Measurements from ENCODE around the gene SLC7A14.

The SLC7A14 gene

DNA sequence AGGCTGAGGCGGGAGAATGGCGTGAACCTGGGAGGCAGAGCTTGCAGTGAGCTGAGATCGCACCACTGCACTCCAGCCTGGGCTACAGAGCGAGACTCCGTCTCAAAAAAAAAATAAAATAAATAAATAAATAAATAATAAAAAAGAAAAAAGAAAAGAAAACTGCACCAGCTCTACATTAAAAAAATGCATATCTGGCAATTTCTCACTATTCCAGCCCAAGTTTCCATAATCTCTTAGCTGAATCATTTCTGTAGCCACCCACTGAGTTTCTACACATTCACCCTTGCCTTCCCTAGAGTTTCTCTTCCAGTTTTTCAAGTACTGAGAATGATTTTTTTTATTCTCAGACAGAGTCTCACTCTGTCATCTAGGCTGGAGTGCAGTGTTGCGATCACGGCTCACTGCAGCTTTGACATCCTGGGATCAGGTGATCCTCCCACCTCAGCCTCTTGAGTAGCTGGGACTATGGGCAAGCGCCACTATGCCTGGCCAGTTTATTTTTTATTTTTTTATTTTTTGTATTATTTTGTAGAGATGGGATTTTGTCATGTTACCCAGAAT, 24.5 kb upstream of the SLC7A14 start:
- Histone ChIP-seq H3K36me3 (ENCODE audit: control insufficient read depth in 1 of 2, insufficient read depth in 2 of 2, low read length in 2 of 2) (no peaks in the 10 kb centered on the region), H3K4me1 (ENCODE audit: control insufficient read depth in 1 of 2, insufficient read depth in 2 of 2, low read length in 2 of 2) (no peaks in the 10 kb centered on the region), H3K27ac (ENCODE audit: low read length) (no peak overlapping the region), H3K27me3 (ENCODE audit: low read depth, low read length) (no peaks in the 10 kb centered on the region), H3K4me3 (ENCODE audit: low read depth in 1 of 2, low read length in 2 of 2) (no peak overlapping the region), H3K9me3 (ENCODE audit: control insufficient read depth in 1 of 2, low read length in 2 of 2) (no peaks in the 10 kb centered on the region)

DNA sequence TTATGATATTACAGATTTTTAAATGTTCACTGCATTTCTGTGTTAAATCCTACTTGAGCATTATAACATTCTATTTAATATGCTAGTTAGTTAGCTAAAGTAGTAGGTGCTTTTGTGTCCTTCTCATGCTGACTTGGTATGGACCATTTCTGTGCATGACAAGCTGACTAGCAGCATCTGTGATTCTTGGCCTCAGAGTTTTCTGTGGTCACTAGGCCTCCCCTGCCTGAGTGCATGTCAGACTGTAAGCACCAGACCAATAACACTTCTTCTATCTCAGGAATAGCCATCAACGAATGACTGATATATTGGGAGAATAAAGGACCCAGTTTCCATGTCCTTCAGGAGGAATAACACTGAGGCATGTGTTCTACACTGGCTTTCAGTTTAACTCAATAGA, 22.6 kb upstream of the SLC7A14 start:
- Histone ChIP-seq H3K27me3 (ENCODE audit: low read depth, low read length) (no peaks in the 10 kb centered on the region), H3K9me3 (ENCODE audit: control insufficient read depth in 1 of 2, low read length in 2 of 2) (no peaks in the 10 kb centered on the region), H3K27ac (ENCODE audit: low read length) (no peak overlapping the region), H3K4me1 (ENCODE audit: control insufficient read depth in 1 of 2, insufficient read depth in 2 of 2, low read length in 2 of 2) (no peaks in the 10 kb centered on the region), H3K36me3 (ENCODE audit: control insufficient read depth in 1 of 2, insufficient read depth in 2 of 2, low read length in 2 of 2) (no peaks in the 10 kb centered on the region), H3K4me3 (ENCODE audit: low read depth in 1 of 2, low read length in 2 of 2) (no peak overlapping the region)

DNA sequence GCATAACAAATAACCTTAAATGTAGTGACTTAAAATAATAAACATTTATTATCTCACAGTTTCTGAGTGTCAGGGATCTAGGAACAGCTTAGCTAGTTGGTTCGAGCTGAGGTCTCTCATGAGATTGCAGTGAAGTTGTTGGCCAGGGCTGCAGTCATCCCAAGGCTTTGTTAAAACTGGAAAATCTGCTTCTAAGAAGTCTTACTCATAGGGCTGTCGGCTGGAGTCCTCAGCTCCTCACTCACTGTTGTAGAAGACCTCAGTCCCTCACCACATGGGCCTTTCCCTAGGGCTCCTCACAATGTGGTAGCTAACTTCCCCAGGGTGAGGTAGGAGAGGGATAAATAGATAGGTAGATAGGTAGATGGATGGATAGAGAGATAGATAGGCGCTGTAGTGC, 20.8 kb upstream of the SLC7A14 start:
- Histone ChIP-seq H3K27me3 (ENCODE audit: low read depth, low read length) (no peaks in the 10 kb centered on the region), H3K4me1 (ENCODE audit: control insufficient read depth in 1 of 2, insufficient read depth in 2 of 2, low read length in 2 of 2) (no peaks in the 10 kb centered on the region), H3K36me3 (ENCODE audit: control insufficient read depth in 1 of 2, insufficient read depth in 2 of 2, low read length in 2 of 2) (no peaks in the 10 kb centered on the region), H3K9me3 (ENCODE audit: control insufficient read depth in 1 of 2, low read length in 2 of 2) (no peaks in the 10 kb centered on the region), H3K27ac (ENCODE audit: low read length) (no peak overlapping the region), H3K4me3 (ENCODE audit: low read depth in 1 of 2, low read length in 2 of 2) (no peak overlapping the region)

DNA sequence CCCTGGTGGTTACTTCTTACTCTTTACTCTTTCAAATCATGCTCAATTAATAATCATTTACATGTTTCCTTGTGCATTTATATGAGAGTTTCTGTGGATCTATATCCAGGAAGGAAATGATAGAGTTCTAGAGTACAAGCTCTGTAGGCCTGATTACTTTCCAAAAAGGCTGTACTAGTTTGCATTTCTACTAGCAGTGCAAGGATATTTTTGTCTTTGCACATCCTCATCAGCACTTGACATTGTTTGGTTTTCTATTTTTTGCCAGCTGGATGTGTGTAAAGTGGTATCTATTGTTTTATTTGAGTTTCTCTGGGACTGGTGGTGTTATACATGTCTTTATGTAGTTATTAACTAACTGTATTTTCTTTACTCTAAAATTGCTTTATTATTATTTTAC, 19.6 kb upstream of the SLC7A14 start:
- H3K4me1 ChIP-seq (ENCODE audit: control insufficient read depth in 1 of 2, insufficient read depth in 2 of 2, low read length in 2 of 2) = no peaks in the 10 kb centered on the region

DNA sequence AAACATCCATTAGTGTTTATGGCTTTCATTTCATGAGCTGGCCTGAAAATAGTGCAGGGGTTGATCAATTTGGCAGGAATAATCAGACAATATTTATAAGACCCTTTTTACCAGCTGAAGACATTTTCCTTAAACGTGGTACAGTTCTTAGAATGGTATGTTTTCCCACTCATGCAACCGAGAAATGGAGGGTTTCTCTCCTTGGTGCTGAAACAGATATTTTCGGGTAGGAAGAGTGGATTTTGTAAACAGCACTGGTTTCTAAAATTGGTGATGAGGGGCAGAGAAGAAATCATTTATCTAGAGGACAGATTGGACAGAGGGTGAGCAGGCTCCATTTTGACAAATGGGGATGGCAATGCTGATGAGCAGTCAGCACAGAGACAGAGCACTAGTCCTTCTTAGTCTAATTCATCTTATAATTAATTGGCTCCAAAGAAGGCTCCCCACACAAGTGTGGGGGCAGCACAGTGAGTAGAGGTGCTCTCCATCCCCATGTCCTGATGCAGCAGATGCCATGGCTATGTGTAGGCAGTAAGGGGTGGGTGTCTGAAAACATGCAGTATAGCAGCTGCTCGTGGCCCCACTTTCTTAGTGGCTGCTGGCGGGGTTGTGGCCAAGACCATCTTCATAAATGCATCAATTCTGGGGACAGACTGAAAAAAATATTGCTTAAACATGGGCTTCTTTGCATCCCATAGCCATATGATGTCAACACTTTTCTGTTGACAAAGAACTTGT, 18.1 kb upstream of the SLC7A14 start:
- H3K4me3 ChIP-seq (ENCODE audit: low read depth in 1 of 2, low read length in 2 of 2) = no peak overlapping the region
- H3K36me3 ChIP-seq (ENCODE audit: control insufficient read depth in 1 of 2, insufficient read depth in 2 of 2, low read length in 2 of 2) = no peaks in the 10 kb centered on the region
- H3K9me3 ChIP-seq (ENCODE audit: control insufficient read depth in 1 of 2, low read length in 2 of 2) = no peaks in the 10 kb centered on the region
- H3K27ac ChIP-seq (ENCODE audit: low read length) = no peak overlapping the region
- no peaks in the 10 kb centered on the region for H3K27me3 ChIP-seq (ENCODE audit: low read depth, low read length)
- no peaks in the 10 kb centered on the region for H3K4me1 ChIP-seq (ENCODE audit: control insufficient read depth in 1 of 2, insufficient read depth in 2 of 2, low read length in 2 of 2)

More for the DNA sequence above, 19.6 kb upstream of the SLC7A14 start:
- Histone ChIP-seq H3K27ac (ENCODE audit: low read length) (no peak overlapping the region), H3K27me3 (ENCODE audit: low read depth, low read length) (no peaks in the 10 kb centered on the region), H3K9me3 (ENCODE audit: control insufficient read depth in 1 of 2, low read length in 2 of 2) (no peaks in the 10 kb centered on the region), H3K36me3 (ENCODE audit: control insufficient read depth in 1 of 2, insufficient read depth in 2 of 2, low read length in 2 of 2) (no peaks in the 10 kb centered on the region), H3K4me3 (ENCODE audit: low read depth in 1 of 2, low read length in 2 of 2) (no peak overlapping the region)

DNA sequence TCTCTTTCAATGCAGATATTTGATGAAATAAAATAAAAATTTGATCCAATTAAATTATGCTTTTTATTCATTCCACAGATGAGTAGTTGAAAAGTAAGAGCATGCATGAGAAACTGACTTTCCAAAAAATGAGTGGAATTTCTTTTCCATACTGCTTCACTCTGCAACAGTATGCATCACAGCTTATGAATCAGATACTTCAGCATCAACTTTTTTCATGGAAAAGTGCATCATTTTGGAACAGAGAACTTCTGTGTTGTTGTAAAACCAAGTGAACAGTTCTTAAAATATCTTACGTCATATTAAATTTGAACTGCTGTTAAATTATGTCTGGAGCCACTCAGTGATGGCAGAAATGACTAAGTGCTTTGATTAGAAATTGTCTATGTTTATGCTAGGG, 16.7 kb upstream of the SLC7A14 start:
- Histone ChIP-seq H3K27ac (ENCODE audit: low read length) (no peak overlapping the region), H3K4me1 (ENCODE audit: control insufficient read depth in 1 of 2, insufficient read depth in 2 of 2, low read length in 2 of 2) (peaks cover 0 to 3% of the 10 kb centered on the region in 2 donors), H3K36me3 (ENCODE audit: control insufficient read depth in 1 of 2, insufficient read depth in 2 of 2, low read length in 2 of 2) (no peaks in the 10 kb centered on the region), H3K27me3 (ENCODE audit: low read depth, low read length) (no peaks in the 10 kb centered on the region), H3K9me3 (ENCODE audit: control insufficient read depth in 1 of 2, low read length in 2 of 2) (no peaks in the 10 kb centered on the region), H3K4me3 (ENCODE audit: low read depth in 1 of 2, low read length in 2 of 2) (no peak overlapping the region)

DNA sequence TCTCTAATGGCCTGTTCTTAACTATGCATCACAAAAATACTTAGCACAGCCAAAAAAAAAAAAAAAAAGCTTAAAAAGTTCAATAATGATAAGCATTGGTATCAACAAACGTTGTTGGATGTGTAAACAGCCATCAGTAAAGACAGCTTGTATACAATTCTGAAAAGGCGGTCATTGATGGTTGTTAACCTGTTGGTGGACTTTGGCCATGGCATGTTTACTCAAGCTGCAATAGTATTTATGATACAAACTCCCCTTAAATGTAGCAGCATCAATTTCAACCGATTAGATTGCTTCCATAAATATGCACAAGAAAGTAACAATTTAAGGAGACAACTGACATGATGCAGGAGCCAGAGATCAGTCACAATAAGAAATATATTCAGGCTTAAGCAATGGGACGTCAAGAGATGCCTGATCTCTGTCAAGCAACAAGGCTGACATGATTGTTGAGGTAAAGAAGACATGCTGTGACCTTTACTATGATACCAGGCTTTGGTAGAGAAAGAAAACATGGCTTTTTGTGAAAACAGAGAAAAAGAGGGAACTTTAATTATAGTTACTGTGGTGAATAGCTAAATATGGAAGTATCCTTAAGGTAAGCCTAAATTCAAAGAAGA, 14.2 kb upstream of the SLC7A14 start:
- no peak overlapping the region for H3K4me3 ChIP-seq (ENCODE audit: low read depth in 1 of 2, low read length in 2 of 2)
- no peak overlapping the region for H3K27ac ChIP-seq (ENCODE audit: low read length)
- no peaks in the 10 kb centered on the region for H3K27me3 ChIP-seq (ENCODE audit: low read depth, low read length)
- no peaks in the 10 kb centered on the region for H3K36me3 ChIP-seq (ENCODE audit: control insufficient read depth in 1 of 2, insufficient read depth in 2 of 2, low read length in 2 of 2)
- H3K9me3 ChIP-seq (ENCODE audit: control insufficient read depth in 1 of 2, low read length in 2 of 2) = no peaks in the 10 kb centered on the region
- H3K4me1 ChIP-seq (ENCODE audit: control insufficient read depth in 1 of 2, insufficient read depth in 2 of 2, low read length in 2 of 2) = peaks cover 0 to 3% of the 10 kb centered on the region in 2 donors

DNA sequence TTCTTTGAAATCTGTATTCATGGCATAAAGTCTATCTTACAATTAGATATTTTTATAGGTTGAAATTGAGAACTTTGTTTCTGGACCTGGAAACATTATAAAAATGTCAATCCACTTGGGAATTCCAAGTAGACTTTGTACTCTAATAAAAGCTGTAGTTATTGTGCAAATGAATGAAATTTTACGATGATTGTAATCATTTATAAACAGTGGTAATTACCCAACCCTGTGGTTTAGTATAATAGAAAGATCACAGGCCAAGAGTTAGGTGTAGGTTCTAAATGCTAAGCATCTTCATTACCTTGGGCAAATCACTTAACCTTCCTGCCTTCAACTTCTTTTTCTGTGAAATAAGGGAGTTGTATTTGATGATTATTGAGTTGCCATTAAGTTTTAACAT, 13.2 kb upstream of the SLC7A14 start:
- Histone ChIP-seq H3K4me1 (ENCODE audit: control insufficient read depth in 1 of 2, insufficient read depth in 2 of 2, low read length in 2 of 2) (peaks cover 0 to 3% of the 10 kb centered on the region in 2 donors), H3K27ac (ENCODE audit: low read length) (no peak overlapping the region), H3K9me3 (ENCODE audit: control insufficient read depth in 1 of 2, low read length in 2 of 2) (no peaks in the 10 kb centered on the region), H3K27me3 (ENCODE audit: low read depth, low read length) (no peaks in the 10 kb centered on the region), H3K36me3 (ENCODE audit: control insufficient read depth in 1 of 2, insufficient read depth in 2 of 2, low read length in 2 of 2) (no peaks in the 10 kb centered on the region), H3K4me3 (ENCODE audit: low read depth in 1 of 2, low read length in 2 of 2) (no peak overlapping the region)

DNA sequence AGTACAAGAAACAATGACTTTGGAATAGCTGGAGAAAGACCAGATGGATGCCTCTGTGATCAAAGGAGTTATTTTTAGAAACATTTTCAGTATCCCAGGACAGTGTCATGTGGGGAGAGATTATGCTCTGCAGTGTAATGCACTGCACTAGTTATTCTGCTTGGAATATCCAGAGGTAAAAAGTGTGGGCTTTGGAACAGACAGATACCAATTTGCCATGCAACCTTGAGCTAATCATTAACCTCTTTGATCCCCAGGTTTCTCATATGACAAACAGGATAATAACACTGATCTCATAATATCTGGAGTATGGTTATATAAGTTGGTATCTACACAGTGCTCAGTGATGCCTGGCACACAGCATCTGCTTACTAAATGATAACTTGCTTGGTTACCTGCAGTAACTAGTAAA, 12.2 kb upstream of the SLC7A14 start:
- Histone ChIP-seq H3K4me1 (ENCODE audit: control insufficient read depth in 1 of 2, insufficient read depth in 2 of 2, low read length in 2 of 2) (peaks cover 0 to 3% of the 10 kb centered on the region in 2 donors), H3K27ac (ENCODE audit: low read length) (no peak overlapping the region), H3K9me3 (ENCODE audit: control insufficient read depth in 1 of 2, low read length in 2 of 2) (no peaks in the 10 kb centered on the region), H3K4me3 (ENCODE audit: low read depth in 1 of 2, low read length in 2 of 2) (no peak overlapping the region), H3K36me3 (ENCODE audit: control insufficient read depth in 1 of 2, insufficient read depth in 2 of 2, low read length in 2 of 2) (no peaks in the 10 kb centered on the region), H3K27me3 (ENCODE audit: low read depth, low read length) (no peaks in the 10 kb centered on the region)

DNA sequence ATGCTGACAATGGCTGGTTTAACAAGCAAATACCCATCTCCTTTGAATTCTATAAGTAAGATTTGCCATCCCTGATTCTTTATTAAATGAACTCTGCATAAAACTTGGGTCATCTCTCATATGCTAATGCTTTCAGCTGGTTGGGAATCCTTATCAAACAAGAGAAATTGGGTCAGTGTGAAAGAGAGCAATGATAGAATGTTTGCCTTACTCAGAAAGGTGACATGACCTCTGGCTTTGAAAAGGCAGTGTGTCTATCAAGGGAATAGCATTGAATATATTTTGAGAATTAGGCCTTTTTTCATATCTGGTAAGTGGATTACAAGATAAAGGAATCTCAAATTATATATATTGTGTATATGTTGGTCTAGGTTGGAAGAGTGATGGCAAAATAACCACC, 8.7 kb upstream of the SLC7A14 start:
- H3K36me3 ChIP-seq (ENCODE audit: control insufficient read depth in 1 of 2, insufficient read depth in 2 of 2, low read length in 2 of 2) = no peaks in the 10 kb centered on the region
- peaks cover 0 to 3% of the 10 kb centered on the region in 2 donors for H3K4me1 ChIP-seq (ENCODE audit: control insufficient read depth in 1 of 2, insufficient read depth in 2 of 2, low read length in 2 of 2)
- H3K27ac ChIP-seq (ENCODE audit: low read length) = no peak overlapping the region
- no peaks in the 10 kb centered on the region for H3K9me3 ChIP-seq (ENCODE audit: control insufficient read depth in 1 of 2, low read length in 2 of 2)
- no peak overlapping the region for H3K4me3 ChIP-seq (ENCODE audit: low read depth in 1 of 2, low read length in 2 of 2)
- no peaks in the 10 kb centered on the region for H3K27me3 ChIP-seq (ENCODE audit: low read depth, low read length)

DNA sequence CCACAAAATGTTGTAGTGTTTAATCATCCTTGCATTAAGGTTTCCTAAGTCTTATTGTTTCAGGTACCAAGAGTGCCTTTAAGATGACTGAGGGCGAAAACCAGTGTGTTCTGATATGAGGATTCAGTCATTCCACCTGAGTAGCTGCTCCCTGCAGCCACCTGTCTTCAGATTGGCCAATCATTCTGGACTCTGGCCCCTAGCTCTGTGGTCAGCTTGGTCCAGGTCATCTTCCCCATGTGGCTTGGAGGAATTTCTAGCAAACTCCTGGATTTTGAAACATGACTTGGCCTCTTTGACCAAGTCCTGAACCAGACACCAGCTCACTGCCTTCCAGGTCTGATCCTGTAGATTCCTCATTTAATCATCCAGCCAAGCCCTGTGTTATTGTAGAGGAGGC, 7.8 kb upstream of the SLC7A14 start:
- Histone ChIP-seq H3K27me3 (ENCODE audit: low read depth, low read length) (no peaks in the 10 kb centered on the region), H3K36me3 (ENCODE audit: control insufficient read depth in 1 of 2, insufficient read depth in 2 of 2, low read length in 2 of 2) (no peaks in the 10 kb centered on the region), H3K27ac (ENCODE audit: low read length) (no peak overlapping the region), H3K4me1 (ENCODE audit: control insufficient read depth in 1 of 2, insufficient read depth in 2 of 2, low read length in 2 of 2) (peaks cover 0 to 3% of the 10 kb centered on the region in 2 donors), H3K4me3 (ENCODE audit: low read depth in 1 of 2, low read length in 2 of 2) (no peak overlapping the region), H3K9me3 (ENCODE audit: control insufficient read depth in 1 of 2, low read length in 2 of 2) (no peaks in the 10 kb centered on the region)

Measured in muscle layer of duodenum (tissue), 2 donors.